ENCODE data around the gene NOD2. TPM values are rescaled to one million over a fixed set of nuclear protein-coding genes. Genes with fewer than 3 reads are reported as not detected.

The NOD2 gene
- total and polyA plus RNA-seq, 2 of the 13 experiments (the other 11 are each of a cell fraction or from before 2014, with no cell fraction given), result 0.27 to 0.81 TPM

GRCh38 chr16:50767197-50767596, 73.8 kb downstream of the NOD2 start:
- no peak overlapping the region for H3K4me3 ChIP-seq (replicated peaks in 1 of 3; ENCODE audit: insufficient read depth in 1 of 3, low read depth in 2 of 3, low read length in 3 of 3)
- no peak overlapping the region for H3K9ac ChIP-seq (ENCODE audit: insufficient read depth, low read depth, low read length)
- H4K20me1 ChIP-seq (ENCODE audit: insufficient read depth, low read length), result no peaks in the 10 kb centered on the region
- WGBS (ENCODE audit: low lambda C conversion rate), result 88% methylated on average over 2 of the region's 2 CpGs
- BruUV-seq (replicated peaks), result no TSS peak
- ChIA-PET POLR2A (no interaction called here), CTCF (ENCODE audit: low intra/inter-chr PET ratio, low total read pairs) (no interaction called here)
- DNase-seq (ENCODE audit: low spot score), result no peak
- no peak overlapping the region for H2AFZ ChIP-seq (ENCODE audit: low read length)
- no peak for FAIRE-seq
- intact Hi-C loops (cut with micrococcal nuclease; ENCODE audit: unreplicated experiment), result no loop called here
- H3K4me1 ChIP-seq (ENCODE audit: insufficient read depth, low read length), result no peaks in the 10 kb centered on the region
- H3K79me2 ChIP-seq (ENCODE audit: insufficient read depth, low read length), result no peaks in the 10 kb centered on the region
- no peak overlapping the region for H3K4me2 ChIP-seq (ENCODE audit: low read depth, low read length)
- H3K27ac ChIP-seq (ENCODE audit: extremely low read length, insufficient read depth, low read length), result no peak overlapping the region
- ATAC-seq, result no peak
- in situ Hi-C loops (cut with HindIII; ENCODE audit: extremely low pct_ligation_motif_present, low pct_unique_long_range_greater_than_20kb), result no loop called here
- H3K9me3 ChIP-seq (ENCODE audit: low read length), result peaks cover 8% of the 10 kb centered on the region; the same call in 1 of the 2 replicates
- H3K27me3 ChIP-seq (ENCODE audit: control insufficient read depth in 1 of 2, insufficient read depth in 2 of 2, low read length in 2 of 2), result no peaks in the 10 kb centered on the region
- no peaks in the 10 kb centered on the region for H3K36me3 ChIP-seq (replicated peaks in 1 of 2; ENCODE audit: control insufficient read depth in 1 of 2, insufficient read depth in 2 of 2, low read length in 2 of 2)
- no peak for TF ChIP-seq RARA (CRISPR knock-in tag; IDR thresholded peaks at IDR 0.05)
- no peak for TF ChIP-seq ZNF256 (CRISPR knock-in tag; conservative IDR thresholded peaks at IDR 0.05)
- TF ChIP-seq ZNF564 (CRISPR knock-in tag; IDR thresholded peaks at IDR 0.05), result no peak
- no peak for TF ChIP-seq MIXL1 (CRISPR knock-in tag; IDR thresholded peaks at IDR 0.05)

- WGBS (ENCODE audit: low lambda C conversion rate), result 95% methylated on average over 3 of the region's 3 CpGs
- intact Hi-C loops (cut with micrococcal nuclease; ENCODE audit: unreplicated experiment) (no loop called here), in situ Hi-C loops (cut with HindIII; ENCODE audit: extremely low pct_ligation_motif_present, low pct_unique_long_range_greater_than_20kb) (no loop called here)
- Histone ChIP-seq H3K4me3 (replicated peaks in 1 of 3; ENCODE audit: insufficient read depth in 1 of 3, low read depth in 2 of 3, low read length in 3 of 3) (no peak overlapping the region), H3K79me2 (ENCODE audit: insufficient read depth, low read length) (no peaks in the 10 kb centered on the region), H3K4me2 (ENCODE audit: low read depth, low read length) (no peak overlapping the region), H3K9ac (ENCODE audit: insufficient read depth, low read depth, low read length) (no peak overlapping the region), H3K4me1 (ENCODE audit: insufficient read depth, low read length) (no peaks in the 10 kb centered on the region), H3K27ac (ENCODE audit: extremely low read length, insufficient read depth, low read length) (no peak overlapping the region), H4K20me1 (ENCODE audit: insufficient read depth, low read length) (no peaks in the 10 kb centered on the region), H2AFZ (ENCODE audit: low read length) (no peak overlapping the region), H3K9me3 (ENCODE audit: low read length) (no peaks in the 10 kb centered on the region), H3K36me3 (replicated peaks in 1 of 2; ENCODE audit: control insufficient read depth in 1 of 2, insufficient read depth in 2 of 2, low read length in 2 of 2) (no peaks in the 10 kb centered on the region; a peak in 1 of 5 replicates), H3K27me3 (ENCODE audit: control insufficient read depth in 1 of 2, insufficient read depth in 2 of 2, low read length in 2 of 2) (no peaks in the 10 kb centered on the region)
- POLR2A ChIA-PET, result no interaction called here
- FAIRE-seq (no peak), DNase-seq (ENCODE audit: low spot score) (no peak), ATAC-seq (no peak)
- CTCF ChIA-PET (ENCODE audit: low intra/inter-chr PET ratio, low total read pairs), result no interaction called here
- BruUV-seq (replicated peaks), result no TSS peak
- TF ChIP-seq HMGA1 (CRISPR knock-in tag; conservative IDR thresholded peaks at IDR 0.05) (no peak), ZNF550 (CRISPR knock-in tag; IDR thresholded peaks at IDR 0.05; ENCODE audit: borderline replicate concordance) (no peak), NFE2L1 (CRISPR knock-in tag; IDR thresholded peaks at IDR 0.05; ENCODE audit: borderline replicate concordance) (no peak), NRL (CRISPR knock-in tag; IDR thresholded peaks at IDR 0.05; ENCODE audit: borderline replicate concordance) (no peak)
- TF ChIP-seq, protein P1, sequence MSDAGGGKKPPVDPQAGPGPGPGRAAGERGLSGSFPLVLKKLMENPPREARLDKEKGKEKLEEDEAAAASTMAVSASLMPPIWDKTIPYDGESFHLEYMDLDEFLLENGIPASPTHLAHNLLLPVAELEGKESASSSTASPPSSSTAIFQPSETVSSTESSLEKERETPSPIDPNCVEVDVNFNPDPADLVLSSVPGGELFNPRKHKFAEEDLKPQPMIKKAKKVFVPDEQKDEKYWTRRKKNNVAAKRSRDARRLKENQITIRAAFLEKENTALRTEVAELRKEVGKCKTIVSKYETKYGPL (CRISPR knock-in tag; IDR thresholded peaks at IDR 0.05), result no peak
- TF ChIP-seq, protein P2, sequence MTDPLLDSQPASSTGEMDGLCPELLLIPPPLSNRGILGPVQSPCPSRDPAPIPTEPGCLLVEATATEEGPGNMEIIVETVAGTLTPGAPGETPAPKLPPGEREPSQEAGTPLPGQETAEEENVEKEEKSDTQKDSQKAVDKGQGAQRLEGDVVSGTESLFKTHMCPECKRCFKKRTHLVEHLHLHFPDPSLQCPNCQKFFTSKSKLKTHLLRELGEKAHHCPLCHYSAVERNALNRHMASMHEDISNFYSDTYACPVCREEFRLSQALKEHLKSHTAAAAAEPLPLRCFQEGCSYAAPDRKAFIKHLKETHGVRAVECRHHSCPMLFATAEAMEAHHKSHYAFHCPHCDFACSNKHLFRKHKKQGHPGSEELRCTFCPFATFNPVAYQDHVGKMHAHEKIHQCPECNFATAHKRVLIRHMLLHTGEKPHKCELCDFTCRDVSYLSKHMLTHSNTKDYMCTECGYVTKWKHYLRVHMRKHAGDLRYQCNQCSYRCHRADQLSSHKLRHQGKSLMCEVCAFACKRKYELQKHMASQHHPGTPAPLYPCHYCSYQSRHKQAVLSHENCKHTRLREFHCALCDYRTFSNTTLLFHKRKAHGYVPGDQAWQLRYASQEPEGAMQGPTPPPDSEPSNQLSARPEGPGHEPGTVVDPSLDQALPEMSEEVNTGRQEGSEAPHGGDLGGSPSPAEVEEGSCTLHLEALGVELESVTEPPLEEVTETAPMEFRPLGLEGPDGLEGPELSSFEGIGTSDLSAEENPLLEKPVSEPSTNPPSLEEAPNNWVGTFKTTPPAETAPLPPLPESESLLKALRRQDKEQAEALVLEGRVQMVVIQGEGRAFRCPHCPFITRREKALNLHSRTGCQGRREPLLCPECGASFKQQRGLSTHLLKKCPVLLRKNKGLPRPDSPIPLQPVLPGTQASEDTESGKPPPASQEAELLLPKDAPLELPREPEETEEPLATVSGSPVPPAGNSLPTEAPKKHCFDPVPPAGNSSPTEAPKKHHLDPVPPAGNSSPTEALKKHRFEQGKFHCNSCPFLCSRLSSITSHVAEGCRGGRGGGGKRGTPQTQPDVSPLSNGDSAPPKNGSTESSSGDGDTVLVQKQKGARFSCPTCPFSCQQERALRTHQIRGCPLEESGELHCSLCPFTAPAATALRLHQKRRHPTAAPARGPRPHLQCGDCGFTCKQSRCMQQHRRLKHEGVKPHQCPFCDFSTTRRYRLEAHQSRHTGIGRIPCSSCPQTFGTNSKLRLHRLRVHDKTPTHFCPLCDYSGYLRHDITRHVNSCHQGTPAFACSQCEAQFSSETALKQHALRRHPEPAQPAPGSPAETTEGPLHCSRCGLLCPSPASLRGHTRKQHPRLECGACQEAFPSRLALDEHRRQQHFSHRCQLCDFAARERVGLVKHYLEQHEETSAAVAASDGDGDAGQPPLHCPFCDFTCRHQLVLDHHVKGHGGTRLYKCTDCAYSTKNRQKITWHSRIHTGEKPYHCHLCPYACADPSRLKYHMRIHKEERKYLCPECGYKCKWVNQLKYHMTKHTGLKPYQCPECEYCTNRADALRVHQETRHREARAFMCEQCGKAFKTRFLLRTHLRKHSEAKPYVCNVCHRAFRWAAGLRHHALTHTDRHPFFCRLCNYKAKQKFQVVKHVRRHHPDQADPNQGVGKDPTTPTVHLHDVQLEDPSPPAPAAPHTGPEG (CRISPR knock-in tag; IDR thresholded peaks at IDR 0.05), result no peak
These were observed 78.0 kb downstream of the NOD2 start for GRCh38 chr16:50771366-50771765.

Measured in HepG2 (cell line).